ENCODE measurements around the gene PRR5L. TPM values are rescaled to one million over a fixed set of nuclear protein-coding genes. Genes with fewer than 3 reads are reported as not detected.

The PRR5L gene
- polyA plus RNA-seq, 3 donors = 3.5 to 16.0 (median 7.4) TPM

DNA sequence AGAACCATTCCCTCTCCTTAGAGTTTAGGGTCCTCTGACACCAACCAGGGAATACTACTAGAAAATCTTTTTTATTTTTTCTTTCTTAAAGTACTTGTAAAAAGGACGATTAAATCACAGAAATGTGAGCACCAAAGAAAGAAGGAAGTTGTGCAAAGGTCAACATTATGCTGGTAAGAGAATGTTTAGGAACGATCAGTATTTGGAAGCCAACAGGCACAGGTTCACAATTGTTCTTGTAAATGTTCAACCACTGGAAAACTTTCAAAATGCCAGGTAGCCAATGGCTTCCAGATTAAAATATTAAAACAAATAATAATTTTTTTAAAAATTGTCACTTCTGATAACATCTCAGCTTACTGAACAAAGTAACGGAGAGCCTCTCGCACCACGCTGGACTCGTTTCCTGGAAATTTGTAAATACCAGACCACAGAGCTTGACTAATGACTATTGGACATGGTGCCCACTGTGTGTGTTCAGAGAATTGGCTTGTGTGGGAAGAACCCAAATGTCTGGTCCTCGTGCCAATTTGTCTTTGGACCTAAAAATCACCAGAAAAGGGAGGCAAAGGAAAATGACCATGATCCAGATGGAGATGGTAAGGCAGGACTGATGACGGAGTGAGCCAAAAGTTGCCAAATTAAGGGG is 27.6 kb upstream of the PRR5L start:
- H3K4me1 ChIP-seq (ENCODE audit: control insufficient read depth in 1 of 2, insufficient read depth in 2 of 2, low read length in 2 of 2) = no peaks in the 10 kb centered on the region
- H4K20me1 ChIP-seq (ENCODE audit: insufficient read depth, low read length) = no peaks in the 10 kb centered on the region
- no peak overlapping the region for H3K9ac ChIP-seq (ENCODE audit: insufficient read depth, low read length, poor library complexity, severe bottlenecking)
- H3K9me3 ChIP-seq (replicated peaks in 1 of 2; ENCODE audit: control insufficient read depth in 1 of 2, insufficient read depth in 1 of 2, low read length in 2 of 2) = no peaks in the 10 kb centered on the region
- H2AFZ ChIP-seq (ENCODE audit: insufficient read depth, low read depth, low read length, poor library complexity, severe bottlenecking) = no peak overlapping the region
- Mint-ChIP-seq H3K27me3 (ENCODE audit: low read depth in 3 of 3) (peaks cover 0 to 5% (median 2%) of the 10 kb centered on the region in 3 donors), H3K9me3 (peaks cover 0 to 3% (median 0%) of the 10 kb centered on the region in 7 donors), H3K4me3 (no peak overlapping the region), H3K27ac (peak overlapping the region in 2 of 7 donors; percentile 17 to 66), H3K36me3 (peaks cover 36 to 41% of the 10 kb centered on the region in 2 donors), H3K4me1 (peaks cover 4% of the 10 kb centered on the region)
- H3K27ac ChIP-seq (ENCODE audit: low read depth in 1 of 2, low read length in 2 of 2) = no peak overlapping the region
- no peak overlapping the region for H3K4me3 ChIP-seq (replicated peaks in 1 of 3; ENCODE audit: low read depth in 2 of 3, low read length in 3 of 3)
- H3K4me2 ChIP-seq (replicated peaks; ENCODE audit: extremely low read depth, low read length, poor library complexity, severe bottlenecking) = no peak overlapping the region
- no peaks in the 10 kb centered on the region for H3K79me2 ChIP-seq (ENCODE audit: insufficient read depth, low read length)
- 93% methylated on average over 3 of the region's 8 CpGs for WGBS (ENCODE audit: insufficient coverage)
- TF ChIP-seq, protein P1, sequence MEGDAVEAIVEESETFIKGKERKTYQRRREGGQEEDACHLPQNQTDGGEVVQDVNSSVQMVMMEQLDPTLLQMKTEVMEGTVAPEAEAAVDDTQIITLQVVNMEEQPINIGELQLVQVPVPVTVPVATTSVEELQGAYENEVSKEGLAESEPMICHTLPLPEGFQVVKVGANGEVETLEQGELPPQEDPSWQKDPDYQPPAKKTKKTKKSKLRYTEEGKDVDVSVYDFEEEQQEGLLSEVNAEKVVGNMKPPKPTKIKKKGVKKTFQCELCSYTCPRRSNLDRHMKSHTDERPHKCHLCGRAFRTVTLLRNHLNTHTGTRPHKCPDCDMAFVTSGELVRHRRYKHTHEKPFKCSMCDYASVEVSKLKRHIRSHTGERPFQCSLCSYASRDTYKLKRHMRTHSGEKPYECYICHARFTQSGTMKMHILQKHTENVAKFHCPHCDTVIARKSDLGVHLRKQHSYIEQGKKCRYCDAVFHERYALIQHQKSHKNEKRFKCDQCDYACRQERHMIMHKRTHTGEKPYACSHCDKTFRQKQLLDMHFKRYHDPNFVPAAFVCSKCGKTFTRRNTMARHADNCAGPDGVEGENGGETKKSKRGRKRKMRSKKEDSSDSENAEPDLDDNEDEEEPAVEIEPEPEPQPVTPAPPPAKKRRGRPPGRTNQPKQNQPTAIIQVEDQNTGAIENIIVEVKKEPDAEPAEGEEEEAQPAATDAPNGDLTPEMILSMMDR (IDR thresholded peaks at IDR 0.05) = no peak
- no peak for DNase-seq
- intact Hi-C loops (cut with micrococcal nuclease) = loop anchor here (5.0 kb wide), 2 partner anchors 226 to 651 kb away; partner anchors contain the start of gene FJX1 (in 1 of the 2)
- H3K36me3 ChIP-seq (replicated peaks in 1 of 2; ENCODE audit: control insufficient read depth in 1 of 2, insufficient read depth in 2 of 2, low read length in 2 of 2) = peaks cover 26 to 40% of the 10 kb centered on the region in 2 donors
- H3K27me3 ChIP-seq (ENCODE audit: control insufficient read depth in 2 of 2, insufficient read depth in 2 of 2, low read length in 2 of 2) = no peaks in the 10 kb centered on the region

DNA sequence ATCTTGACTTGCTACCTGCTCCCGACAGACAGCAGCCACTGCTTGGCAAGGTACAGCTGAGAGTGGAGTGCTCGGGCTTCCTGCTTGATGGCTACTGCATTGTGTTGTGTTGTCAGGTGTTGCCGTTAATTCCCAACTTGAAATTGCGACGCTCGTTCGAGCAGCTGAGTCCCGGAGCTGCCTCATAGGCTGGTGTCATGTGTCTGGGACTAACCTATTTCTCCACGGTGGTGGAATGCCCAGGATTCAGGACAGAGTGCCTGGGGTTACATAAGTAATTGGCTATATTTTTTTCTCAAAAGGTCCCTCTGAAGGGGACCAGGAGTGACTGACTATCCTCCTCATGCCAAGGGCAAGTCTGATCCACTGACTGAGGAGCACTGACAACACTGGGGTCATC is 25.4 kb upstream of the PRR5L start:
- Mint-ChIP-seq H3K27me3 (ENCODE audit: low read depth in 3 of 3) (peaks cover 0 to 3% (median 0%) of the 10 kb centered on the region in 3 donors), H3K4me3 (no peak overlapping the region), H3K9me3 (peaks cover 0 to 3% (median 0%) of the 10 kb centered on the region in 7 donors), H3K4me1 (peaks cover 4% of the 10 kb centered on the region), H3K36me3 (peaks cover 57 to 62% of the 10 kb centered on the region in 2 donors), H3K27ac (no peak overlapping the region)
- TF ChIP-seq, protein P1 (IDR thresholded peaks at IDR 0.05) = no peak
- Histone ChIP-seq H3K36me3 (replicated peaks in 1 of 2; ENCODE audit: control insufficient read depth in 1 of 2, insufficient read depth in 2 of 2, low read length in 2 of 2) (peaks cover 48 to 62% of the 10 kb centered on the region in 2 donors), H4K20me1 (ENCODE audit: insufficient read depth, low read length) (no peaks in the 10 kb centered on the region), H3K4me1 (ENCODE audit: control insufficient read depth in 1 of 2, insufficient read depth in 2 of 2, low read length in 2 of 2) (no peaks in the 10 kb centered on the region), H3K4me2 (replicated peaks; ENCODE audit: extremely low read depth, low read length, poor library complexity, severe bottlenecking) (no peak overlapping the region), H3K9me3 (replicated peaks in 1 of 2; ENCODE audit: control insufficient read depth in 1 of 2, insufficient read depth in 1 of 2, low read length in 2 of 2) (no peaks in the 10 kb centered on the region), H3K27ac (ENCODE audit: low read depth in 1 of 2, low read length in 2 of 2) (no peak overlapping the region), H3K27me3 (ENCODE audit: control insufficient read depth in 2 of 2, insufficient read depth in 2 of 2, low read length in 2 of 2) (no peaks in the 10 kb centered on the region), H3K79me2 (ENCODE audit: insufficient read depth, low read length) (no peaks in the 10 kb centered on the region), H2AFZ (ENCODE audit: insufficient read depth, low read depth, low read length, poor library complexity, severe bottlenecking) (no peak overlapping the region), H3K4me3 (replicated peaks in 1 of 3; ENCODE audit: low read depth in 2 of 3, low read length in 3 of 3) (no peak overlapping the region), H3K9ac (ENCODE audit: insufficient read depth, low read length, poor library complexity, severe bottlenecking) (no peak overlapping the region)
- no peak for DNase-seq
- 100% methylated on average over 8 of the region's 9 CpGs for WGBS (ENCODE audit: insufficient coverage)
- intact Hi-C loops (cut with micrococcal nuclease) = no loop called here

Data from CD14-positive monocyte (primary cell).